Right lobe of liver (tissue), 6 donors: ENCODE results near the gene TEPSIN. TPM values are rescaled to one million over a fixed set of nuclear protein-coding genes. Genes with fewer than 3 reads are reported as not detected.

ENCODE experiments used
- ATAC-seq, 4 donors: fragments of 200-7000 bp; cut with Tn5 transposase; one replicate each; pipeline ENCODE4 v1.9.1; 2020; ENCODE audit warnings: mild to moderate bottlenecking in 4 of 4, moderate library complexity in 4 of 4
- DNase-seq, 3 donors: peaks; one replicate each; pipeline ENCODE4 v3.0.0-alpha.2; 2020
- H3K27ac ChIP-seq, 3 donors: fragments of 200-600 bp; one replicate each; pipeline ENCODE4 v1.8.0; 2022
- H3K27me3 ChIP-seq, 2 donors: fragments of 200-600 bp; one replicate each; pipeline ENCODE4 v1.8.0; 2022
- H3K36me3 ChIP-seq, 4 donors: fragments of 200-600 bp; sonication (generic) in 1 of 4; one replicate each; pipeline versions ENCODE4 v1.5.1 to v1.8.0; 2017 to 2022; ENCODE audit warnings: control low read depth in 1 of 4
- H3K4me1 ChIP-seq, 4 donors: fragments of 200-600 bp; sonication (generic) in 1 of 4; one replicate each; pipeline versions ENCODE4 v1.5.1 to v1.8.0; 2017 to 2022; ENCODE audit warnings: control low read depth in 1 of 4
- H3K4me3 ChIP-seq, 3 donors: fragments of 200-600 bp; one replicate each; pipeline ENCODE4 v1.8.0; 2022
- H3K9me3 ChIP-seq, 4 donors: fragments of 200-600 bp; sonication (generic) in 1 of 4; one replicate each; pipeline versions ENCODE4 v1.5.1 to v1.8.0; 2017 to 2022; ENCODE audit warnings: control low read depth in 1 of 4
- POLR2A ChIP-seq: fragments of 450-650 bp; IDR thresholded peaks from one replicate; pipeline ENCODE4 v1.6.1; 2017; ENCODE audit warnings: antibody characterized with exemption, mild to moderate bottlenecking
- WGBS: methylation state at CpG from one replicate; pipeline ENCODE4 v1.1.6; 2018; ENCODE audit warnings: low coverage, low lambda C conversion rate; ENCODE audit not compliant: insufficient coverage; ENCODE audit errors: missing lambda C conversion rate; 5-methylcytosine and 5-hydroxymethylcytosine counted together
- intact Hi-C, 2 donors: fragments of 100-400 bp; cut with DNase I; formaldehyde crosslinking; loops; one replicate each; pipeline versions ENCODE4 v1.11.2 to v1.14.1; 2022
- total RNA-seq, 6 experiments: library from RNA; depleted of rRNA in 2 of 6; stranded (reverse); fragments of >200 nt in 2 of 6; fragmentation: NEBNext Ultra II Directional in 3 of 6; extraction: Animal tissue kit (Norgen Biotek cat#: 25700) in 3 of 6; gene quantifications; one replicate each; pipeline versions ENCODE4 v1.1.0 to v1.2.4, GENCODE V29; 2016 to 2023
- TF ChIP-seq, protein P1 (sequence below), 4 donors: fragments of 200-600 bp in 3 of 4; fragments of 450-650 bp in 1 of 4; IDR thresholded peaks; one replicate each; pipeline versions ENCODE4 v1.5.1 to v1.8.0; 2016 to 2022; ENCODE audit warnings: antibody characterized with exemption in 4 of 4, mild to moderate bottlenecking in 2 of 4
- donor health status: DM: no; HTN: yes; CAD: no.
- donor health status: DM: no; HTN: no; CAD: no.
- donor health status: DM: no; HTN: no; CAD: no.
- donor health status: DM: no; HTN: yes; CAD: no.
- donor health status: DM: no; HTN: yes; CAD: no.

Gene TEPSIN
- total RNA-seq, 6 experiments from 2014 or later, result 11.9 to 27.6 (median 18.1) TPM

DNA sequence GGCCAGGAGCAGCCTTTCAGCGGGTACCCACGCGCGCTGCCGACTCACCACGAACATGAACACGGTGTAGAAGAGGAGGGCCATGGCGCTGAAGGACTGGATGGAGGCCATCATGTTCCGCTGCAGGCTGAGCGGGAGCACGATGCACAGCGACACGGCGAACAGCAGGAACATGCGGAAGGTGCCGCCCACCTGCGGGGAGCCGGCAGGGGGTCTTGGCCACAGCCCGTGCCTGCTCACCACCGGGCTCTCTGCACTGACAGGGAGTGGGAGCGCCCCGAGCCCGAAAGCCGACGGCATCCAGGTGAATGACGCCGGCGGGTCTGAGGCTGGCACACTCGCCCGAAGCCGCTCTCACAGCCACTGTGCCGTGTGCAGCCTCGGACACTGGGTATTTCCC, 43.3 kb upstream of the TEPSIN start:
- ATAC-seq, result no peak
- WGBS, result 91% methylated on average over 10 of the region's 33 CpGs
- Histone ChIP-seq H3K4me1 (no peaks in the 10 kb centered on the region), H3K9me3 (no peaks in the 10 kb centered on the region), H3K27ac (no peak overlapping the region), H3K36me3 (peaks cover 0 to 53% (median 17%) of the 10 kb centered on the region in 4 donors), H3K27me3 (no peaks in the 10 kb centered on the region), H3K4me3 (no peak overlapping the region)
- intact Hi-C loops, result loop anchor here in 1 of 2 donors (10.0 kb wide), 1 partner anchor 203 kb away; no protein-coding TSS in a partner anchor
- TF ChIP-seq, protein P1, sequence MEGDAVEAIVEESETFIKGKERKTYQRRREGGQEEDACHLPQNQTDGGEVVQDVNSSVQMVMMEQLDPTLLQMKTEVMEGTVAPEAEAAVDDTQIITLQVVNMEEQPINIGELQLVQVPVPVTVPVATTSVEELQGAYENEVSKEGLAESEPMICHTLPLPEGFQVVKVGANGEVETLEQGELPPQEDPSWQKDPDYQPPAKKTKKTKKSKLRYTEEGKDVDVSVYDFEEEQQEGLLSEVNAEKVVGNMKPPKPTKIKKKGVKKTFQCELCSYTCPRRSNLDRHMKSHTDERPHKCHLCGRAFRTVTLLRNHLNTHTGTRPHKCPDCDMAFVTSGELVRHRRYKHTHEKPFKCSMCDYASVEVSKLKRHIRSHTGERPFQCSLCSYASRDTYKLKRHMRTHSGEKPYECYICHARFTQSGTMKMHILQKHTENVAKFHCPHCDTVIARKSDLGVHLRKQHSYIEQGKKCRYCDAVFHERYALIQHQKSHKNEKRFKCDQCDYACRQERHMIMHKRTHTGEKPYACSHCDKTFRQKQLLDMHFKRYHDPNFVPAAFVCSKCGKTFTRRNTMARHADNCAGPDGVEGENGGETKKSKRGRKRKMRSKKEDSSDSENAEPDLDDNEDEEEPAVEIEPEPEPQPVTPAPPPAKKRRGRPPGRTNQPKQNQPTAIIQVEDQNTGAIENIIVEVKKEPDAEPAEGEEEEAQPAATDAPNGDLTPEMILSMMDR (IDR thresholded peaks at IDR 0.05), result no peak
- TF ChIP-seq POLR2A, result no peak
- DNase-seq, result no peak

DNA sequence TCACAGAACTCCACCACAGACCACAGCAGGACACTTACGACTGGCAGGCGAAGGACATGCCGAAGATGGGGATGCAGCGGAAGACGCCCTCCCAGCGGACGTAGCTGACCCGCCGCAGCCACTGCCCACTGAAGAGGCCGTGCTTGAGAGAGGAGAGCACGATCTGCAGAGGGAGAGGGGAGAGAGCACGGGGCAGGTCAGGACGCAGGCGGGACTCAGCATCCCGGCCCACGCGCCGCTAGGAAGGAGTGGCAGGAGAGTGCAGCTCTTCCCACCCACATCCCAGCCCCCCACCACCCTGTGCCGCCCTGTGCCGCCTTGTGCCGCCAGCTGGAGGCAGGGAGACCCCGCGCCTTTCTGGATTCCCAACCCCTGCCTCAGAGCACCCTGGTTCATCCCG, 41.7 kb upstream of the TEPSIN start:
- TF ChIP-seq, protein P1 (IDR thresholded peaks at IDR 0.05), result no peak
- no peak for TF ChIP-seq POLR2A
- 100% methylated on average over 2 of the region's 24 CpGs for WGBS

DNA sequence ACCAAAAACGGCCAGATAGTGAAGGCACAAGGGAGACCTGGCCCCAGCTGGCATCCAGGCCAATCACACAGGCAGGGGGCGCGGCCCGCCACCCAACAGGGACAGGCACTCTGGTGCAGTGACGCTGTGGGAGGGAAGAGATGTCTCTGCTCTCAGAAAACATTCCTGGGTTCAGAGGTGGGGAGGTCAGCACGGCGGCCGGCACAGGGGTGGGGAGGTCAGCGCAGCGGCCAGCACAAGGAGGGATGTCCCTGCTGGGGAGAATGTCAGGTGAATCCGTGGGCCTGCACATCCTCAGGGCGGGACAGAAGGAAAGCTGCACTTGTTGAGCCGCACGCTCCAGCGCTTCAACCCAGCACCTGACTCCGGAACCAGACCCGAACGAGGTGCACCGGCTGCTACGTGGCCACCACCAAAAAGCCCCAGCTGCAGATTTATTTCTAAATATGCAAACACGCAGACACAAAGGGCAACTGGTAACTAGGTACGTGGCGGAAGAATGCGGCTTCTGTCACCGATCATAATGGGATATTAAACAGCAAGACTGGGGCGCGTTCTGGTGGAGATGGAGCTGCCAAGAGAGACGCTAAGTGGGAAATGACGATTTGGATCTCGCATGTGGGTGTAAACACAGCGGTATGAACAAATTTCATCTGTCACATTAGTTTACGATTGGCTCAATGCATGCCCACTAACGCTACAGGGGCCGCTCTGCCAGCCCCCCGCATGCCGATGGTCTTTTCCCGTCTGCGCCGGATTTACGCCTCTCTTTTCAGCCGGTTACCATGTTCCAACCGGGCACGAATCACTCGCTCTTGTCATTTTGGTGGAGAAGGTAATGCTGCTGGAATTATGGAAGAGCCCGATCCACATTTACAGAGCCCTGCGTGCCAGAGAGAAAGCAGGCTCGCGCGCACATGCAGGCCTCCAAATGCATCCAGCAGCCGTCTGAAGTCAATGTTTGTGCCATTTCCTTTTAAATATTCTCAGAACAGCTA, 40.7 kb upstream of the TEPSIN start:
- 92% methylated on average over 30 of the region's 50 CpGs for WGBS
- no peak for TF ChIP-seq POLR2A
- TF ChIP-seq, protein P1 (IDR thresholded peaks at IDR 0.05), result no peak
- H3K9me3 ChIP-seq, result no peaks in the 10 kb centered on the region
- H3K27me3 ChIP-seq, result no peaks in the 10 kb centered on the region
- no peaks in the 10 kb centered on the region for H3K4me1 ChIP-seq
- no peak overlapping the region for H3K4me3 ChIP-seq
- intact Hi-C loops, result loop anchor here in 1 of 2 donors (10.0 kb wide), 1 partner anchor 205 kb away; no protein-coding TSS in a partner anchor
- H3K27ac ChIP-seq, result no peak overlapping the region
- H3K36me3 ChIP-seq, result peaks cover 0 to 67% (median 22%) of the 10 kb centered on the region in 4 donors
- no peak for DNase-seq
- ATAC-seq, result no peak

More for the DNA sequence above, 41.7 kb upstream of the TEPSIN start:
- DNase-seq (no peak), ATAC-seq (no peak)
- H3K27ac ChIP-seq, result no peak overlapping the region
- no peaks in the 10 kb centered on the region for H3K27me3 ChIP-seq
- no peak overlapping the region for H3K4me3 ChIP-seq
- no peaks in the 10 kb centered on the region for H3K9me3 ChIP-seq
- H3K4me1 ChIP-seq, result no peaks in the 10 kb centered on the region
- intact Hi-C loops, result loop anchor here in 1 of 2 donors (10.0 kb wide), 1 partner anchor 204 kb away; no protein-coding TSS in a partner anchor
- H3K36me3 ChIP-seq, result peaks cover 0 to 64% (median 23%) of the 10 kb centered on the region in 4 donors

DNA sequence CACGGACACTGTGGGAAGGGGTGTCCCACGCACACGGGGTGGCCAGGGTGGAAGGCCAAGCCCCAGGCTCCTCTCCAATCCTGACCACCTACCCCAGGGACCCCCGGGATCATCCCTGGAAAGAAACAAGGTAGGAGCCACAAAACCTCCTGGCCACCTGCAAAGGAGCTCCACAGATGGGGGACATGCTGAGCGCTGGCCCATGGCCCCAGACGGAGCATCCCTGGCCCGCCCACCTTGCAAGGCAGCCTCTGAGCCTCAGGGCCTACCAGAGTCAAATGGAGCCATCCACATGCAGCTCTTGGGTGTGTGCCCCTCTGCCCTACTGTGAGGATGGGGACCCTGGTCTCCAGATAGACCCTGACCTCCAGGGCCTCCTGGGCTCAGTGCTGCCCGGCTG, 40.0 kb upstream of the TEPSIN start:
- no peak for DNase-seq
- TF ChIP-seq, protein P1 (IDR thresholded peaks at IDR 0.05), result no peak
- TF ChIP-seq POLR2A, result no peak

More for the DNA sequence above, 40.0 kb upstream of the TEPSIN start:
- ATAC-seq, result no peak
- Histone ChIP-seq H3K27ac (no peak overlapping the region), H3K27me3 (no peaks in the 10 kb centered on the region), H3K4me3 (no peak overlapping the region), H3K36me3 (peaks cover 0 to 66% (median 19%) of the 10 kb centered on the region in 4 donors), H3K9me3 (no peaks in the 10 kb centered on the region), H3K4me1 (no peaks in the 10 kb centered on the region)
- no CpG with 5 or more reads among the region's 8 CpGs for WGBS
- intact Hi-C loops, result no loop called here
